ENCODE data around the gene RFC5. TPM values are rescaled to one million over a fixed set of nuclear protein-coding genes. Genes with fewer than 3 reads are reported as not detected.

Gene RFC5
- polyA plus RNA-seq, 2 of the 4 experiments (the other 2 are of a cell fraction) = 57.5 to 64.7 TPM

DNA sequence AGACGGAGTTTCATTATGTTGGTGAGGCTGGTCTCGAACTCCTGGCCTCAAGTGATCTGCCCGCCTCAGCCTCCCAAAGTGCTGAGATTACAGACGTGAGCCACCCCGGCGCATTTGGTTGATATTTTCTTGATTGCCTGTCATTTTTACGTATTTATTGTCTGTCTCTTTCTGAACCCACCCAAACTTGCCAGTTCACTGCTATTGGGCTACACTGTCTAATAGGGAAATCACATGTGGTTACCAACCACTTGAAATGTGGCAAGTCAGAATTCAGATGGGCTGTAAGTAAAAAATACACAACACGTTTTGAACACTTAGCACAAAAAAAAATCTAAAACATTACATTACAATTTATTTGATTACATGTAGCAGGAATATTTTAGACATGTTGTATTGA, 42.4 kb downstream of the RFC5 start (continued):
- TF ChIP-seq RFX5 (IDR thresholded peaks at IDR 0.05) (no peak), NPAS2 (CRISPR knock-in tag; IDR thresholded peaks at IDR 0.05; ENCODE audit: borderline replicate concordance) (no peak), HOXB13 (CRISPR knock-in tag; IDR thresholded peaks at IDR 0.05; ENCODE audit: low read depth) (no peak), HDAC2 (IDR thresholded peaks at IDR 0.05) (no peak), RARB (CRISPR knock-in tag; IDR thresholded peaks at IDR 0.05) (no peak), MAFK (IDR thresholded peaks at IDR 0.05; ENCODE audit: partially characterized antibody) (no peak), KDM5A (IDR thresholded peaks at IDR 0.05) (no peak), PBX3 (IDR thresholded peaks at IDR 0.05) (no peak)
- TF ChIP-seq, protein P1, sequence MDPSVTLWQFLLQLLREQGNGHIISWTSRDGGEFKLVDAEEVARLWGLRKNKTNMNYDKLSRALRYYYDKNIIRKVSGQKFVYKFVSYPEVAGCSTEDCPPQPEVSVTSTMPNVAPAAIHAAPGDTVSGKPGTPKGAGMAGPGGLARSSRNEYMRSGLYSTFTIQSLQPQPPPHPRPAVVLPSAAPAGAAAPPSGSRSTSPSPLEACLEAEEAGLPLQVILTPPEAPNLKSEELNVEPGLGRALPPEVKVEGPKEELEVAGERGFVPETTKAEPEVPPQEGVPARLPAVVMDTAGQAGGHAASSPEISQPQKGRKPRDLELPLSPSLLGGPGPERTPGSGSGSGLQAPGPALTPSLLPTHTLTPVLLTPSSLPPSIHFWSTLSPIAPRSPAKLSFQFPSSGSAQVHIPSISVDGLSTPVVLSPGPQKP (IDR thresholded peaks at IDR 0.05; ENCODE audit: low read depth, low read length) = no peak

GRCh38 chr12:118059341-118060191, 43.1 kb downstream of the RFC5 start:
- Histone ChIP-seq H3K4me3 (peak overlapping the region; percentile 87), H3K4me1 (peaks cover 67% of the 10 kb centered on the region), H3K4me2 (peak overlapping the region; percentile 82), H3K27ac (peak overlapping the region; percentile 98 to 100), H3K9me3 (no peaks in the 10 kb centered on the region)
- ATAC-seq = 0 out of 6 replicates have a peak, but pooled peaks of 1 of the 2 experiments have one; percentile 14
- 5% methylated on average over 11 of the region's 11 CpGs for WGBS (ENCODE audit: missing lambda C conversion rate)
- ChIA-PET POLR2A (interaction anchor here (2.9 kb wide), 1 partner anchor 44 kb away, joined by 13 read pairs; the partner anchor contains the start of gene VSIG10), CTCF (interaction anchor here (0.9 to 1.4 kb wide), 4 partner anchors 8 to 185 kb away, joined by 4 to 5 read pairs (median 4); no protein-coding TSS in a partner anchor)
- FAIRE-seq = no peak
- DNase-seq (ENCODE audit: low read depth in 1 of 2, low spot score in 1 of 2) = no peak
- TF ChIP-seq RNF2 (IDR thresholded peaks at IDR 0.05; ENCODE audit: borderline replicate concordance, low read depth) = no peak
- TF ChIP-seq JUNB (IDR thresholded peaks at IDR 0.05) = no peak
- TF ChIP-seq MAX (IDR thresholded peaks at IDR 0.05) = no peak
- TF ChIP-seq CBX8 (IDR thresholded peaks at IDR 0.05) = no peak
- TF ChIP-seq NPAS2 (CRISPR knock-in tag; IDR thresholded peaks at IDR 0.05; ENCODE audit: borderline replicate concordance) = no peak
- TF ChIP-seq, protein P2, sequence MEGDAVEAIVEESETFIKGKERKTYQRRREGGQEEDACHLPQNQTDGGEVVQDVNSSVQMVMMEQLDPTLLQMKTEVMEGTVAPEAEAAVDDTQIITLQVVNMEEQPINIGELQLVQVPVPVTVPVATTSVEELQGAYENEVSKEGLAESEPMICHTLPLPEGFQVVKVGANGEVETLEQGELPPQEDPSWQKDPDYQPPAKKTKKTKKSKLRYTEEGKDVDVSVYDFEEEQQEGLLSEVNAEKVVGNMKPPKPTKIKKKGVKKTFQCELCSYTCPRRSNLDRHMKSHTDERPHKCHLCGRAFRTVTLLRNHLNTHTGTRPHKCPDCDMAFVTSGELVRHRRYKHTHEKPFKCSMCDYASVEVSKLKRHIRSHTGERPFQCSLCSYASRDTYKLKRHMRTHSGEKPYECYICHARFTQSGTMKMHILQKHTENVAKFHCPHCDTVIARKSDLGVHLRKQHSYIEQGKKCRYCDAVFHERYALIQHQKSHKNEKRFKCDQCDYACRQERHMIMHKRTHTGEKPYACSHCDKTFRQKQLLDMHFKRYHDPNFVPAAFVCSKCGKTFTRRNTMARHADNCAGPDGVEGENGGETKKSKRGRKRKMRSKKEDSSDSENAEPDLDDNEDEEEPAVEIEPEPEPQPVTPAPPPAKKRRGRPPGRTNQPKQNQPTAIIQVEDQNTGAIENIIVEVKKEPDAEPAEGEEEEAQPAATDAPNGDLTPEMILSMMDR (IDR thresholded peaks at IDR 0.05) = no peak
- no peak for TF ChIP-seq EHF (CRISPR knock-in tag; IDR thresholded peaks at IDR 0.05)
- TF ChIP-seq EHMT2 (IDR thresholded peaks at IDR 0.05; ENCODE audit: low read depth) = no peak
- TF ChIP-seq, protein P3, sequence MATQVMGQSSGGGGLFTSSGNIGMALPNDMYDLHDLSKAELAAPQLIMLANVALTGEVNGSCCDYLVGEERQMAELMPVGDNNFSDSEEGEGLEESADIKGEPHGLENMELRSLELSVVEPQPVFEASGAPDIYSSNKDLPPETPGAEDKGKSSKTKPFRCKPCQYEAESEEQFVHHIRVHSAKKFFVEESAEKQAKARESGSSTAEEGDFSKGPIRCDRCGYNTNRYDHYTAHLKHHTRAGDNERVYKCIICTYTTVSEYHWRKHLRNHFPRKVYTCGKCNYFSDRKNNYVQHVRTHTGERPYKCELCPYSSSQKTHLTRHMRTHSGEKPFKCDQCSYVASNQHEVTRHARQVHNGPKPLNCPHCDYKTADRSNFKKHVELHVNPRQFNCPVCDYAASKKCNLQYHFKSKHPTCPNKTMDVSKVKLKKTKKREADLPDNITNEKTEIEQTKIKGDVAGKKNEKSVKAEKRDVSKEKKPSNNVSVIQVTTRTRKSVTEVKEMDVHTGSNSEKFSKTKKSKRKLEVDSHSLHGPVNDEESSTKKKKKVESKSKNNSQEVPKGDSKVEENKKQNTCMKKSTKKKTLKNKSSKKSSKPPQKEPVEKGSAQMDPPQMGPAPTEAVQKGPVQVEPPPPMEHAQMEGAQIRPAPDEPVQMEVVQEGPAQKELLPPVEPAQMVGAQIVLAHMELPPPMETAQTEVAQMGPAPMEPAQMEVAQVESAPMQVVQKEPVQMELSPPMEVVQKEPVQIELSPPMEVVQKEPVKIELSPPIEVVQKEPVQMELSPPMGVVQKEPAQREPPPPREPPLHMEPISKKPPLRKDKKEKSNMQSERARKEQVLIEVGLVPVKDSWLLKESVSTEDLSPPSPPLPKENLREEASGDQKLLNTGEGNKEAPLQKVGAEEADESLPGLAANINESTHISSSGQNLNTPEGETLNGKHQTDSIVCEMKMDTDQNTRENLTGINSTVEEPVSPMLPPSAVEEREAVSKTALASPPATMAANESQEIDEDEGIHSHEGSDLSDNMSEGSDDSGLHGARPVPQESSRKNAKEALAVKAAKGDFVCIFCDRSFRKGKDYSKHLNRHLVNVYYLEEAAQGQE (IDR thresholded peaks at IDR 0.05) = no peak
- no peak for TF ChIP-seq MAZ (IDR thresholded peaks at IDR 0.05; ENCODE audit: borderline replicate concordance, low read depth, low read length)
- TF ChIP-seq RARB (CRISPR knock-in tag; IDR thresholded peaks at IDR 0.05) = no peak
- TF ChIP-seq, protein P4, sequence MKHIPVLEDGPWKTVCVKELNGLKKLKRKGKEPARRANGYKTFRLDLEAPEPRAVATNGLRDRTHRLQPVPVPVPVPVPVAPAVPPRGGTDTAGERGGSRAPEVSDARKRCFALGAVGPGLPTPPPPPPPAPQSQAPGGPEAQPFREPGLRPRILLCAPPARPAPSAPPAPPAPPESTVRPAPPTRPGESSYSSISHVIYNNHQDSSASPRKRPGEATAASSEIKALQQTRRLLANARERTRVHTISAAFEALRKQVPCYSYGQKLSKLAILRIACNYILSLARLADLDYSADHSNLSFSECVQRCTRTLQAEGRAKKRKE (CRISPR knock-in tag; IDR thresholded peaks at IDR 0.05; ENCODE audit: low read depth) = no peak
- no peak for TF ChIP-seq RAD21 (conservative IDR thresholded peaks at IDR 0.05 in 1 of 2, IDR thresholded peaks at IDR 0.05 in 1 of 2)
- TF ChIP-seq RCOR1 (IDR thresholded peaks at IDR 0.05; ENCODE audit: low read depth, low read length) = no peak
- no peak for TF ChIP-seq HMGXB4 (CRISPR knock-in tag; IDR thresholded peaks at IDR 0.05; ENCODE audit: borderline replicate concordance)
- no peak for TF ChIP-seq ZNF302 (CRISPR knock-in tag; IDR thresholded peaks at IDR 0.05)
- TF ChIP-seq NR3C1 (IDR thresholded peaks at IDR 0.05) = no peak

Measured in A549 (cell line).